CD4-positive, alpha-beta T cell treated with Interferon alpha-2 for 1 hour (primary cell): ENCODE results near the gene PPP4R4.
"Not testable (repeated sequence)": the region's sequence is repeated elsewhere in the genome, so short reads cannot be mapped to it uniquely, and the experiment has no call there.

Experiments
- DNase-seq, 2 donors: peaks; one replicate each; pipeline ENCODE4 v3.0.0-alpha.2; 2020 to 2022

Gene PPP4R4

DNA sequence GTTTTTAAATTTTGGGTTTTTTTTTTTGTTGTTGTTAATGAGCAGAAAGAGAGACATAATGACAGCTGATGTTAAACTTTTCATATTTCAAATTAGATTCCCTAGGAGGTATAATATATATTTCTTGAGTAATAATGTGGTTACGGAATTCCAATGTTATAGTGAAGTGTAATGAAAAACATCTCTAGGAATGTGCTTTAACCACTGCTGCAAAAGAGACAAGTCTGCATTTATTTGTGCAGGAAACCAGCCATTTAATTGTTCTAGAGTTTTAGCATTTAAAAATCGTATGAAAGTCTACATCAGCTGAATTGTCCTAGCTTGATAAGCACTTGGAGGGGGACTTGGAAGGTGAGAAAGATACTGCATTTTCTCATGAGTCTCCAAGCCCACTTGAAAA is 104.6 kb downstream of the PPP4R4 start:
- DNase-seq = no peak

DNA sequence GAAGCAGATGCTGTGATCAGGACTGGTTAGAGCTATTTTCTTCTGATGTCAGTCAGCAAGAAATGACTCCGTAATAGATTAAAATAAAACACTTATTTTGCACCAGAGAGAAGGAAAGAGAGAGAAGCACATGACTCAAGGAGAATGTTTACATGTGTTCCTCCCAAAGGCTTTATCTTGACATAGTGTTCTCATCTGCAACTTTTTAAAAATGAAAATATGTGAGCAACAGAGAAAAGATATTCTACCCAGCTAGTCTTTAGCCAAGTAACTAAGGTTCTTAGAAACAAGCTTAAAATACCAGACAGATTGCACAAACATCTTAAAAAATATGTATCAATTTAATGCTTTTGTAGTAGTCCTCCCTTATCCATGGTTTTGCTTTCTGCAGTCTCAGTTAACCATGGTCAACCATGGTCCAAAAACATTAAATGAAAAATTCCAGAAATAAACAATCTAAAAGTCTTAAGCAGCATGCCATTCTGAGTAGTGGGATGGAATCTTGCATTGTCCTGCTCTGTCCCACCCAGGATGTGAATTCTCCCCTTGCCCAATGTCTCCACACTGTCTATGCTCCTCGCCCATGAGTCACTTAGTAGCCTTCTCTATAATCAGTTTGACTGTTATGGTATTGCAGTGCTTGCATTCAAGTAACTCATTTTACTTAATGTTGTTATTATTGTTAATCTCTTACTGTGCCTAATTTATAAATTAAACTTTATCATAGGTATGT is 109.0 kb downstream of the PPP4R4 start:
- no peak for DNase-seq

DNA sequence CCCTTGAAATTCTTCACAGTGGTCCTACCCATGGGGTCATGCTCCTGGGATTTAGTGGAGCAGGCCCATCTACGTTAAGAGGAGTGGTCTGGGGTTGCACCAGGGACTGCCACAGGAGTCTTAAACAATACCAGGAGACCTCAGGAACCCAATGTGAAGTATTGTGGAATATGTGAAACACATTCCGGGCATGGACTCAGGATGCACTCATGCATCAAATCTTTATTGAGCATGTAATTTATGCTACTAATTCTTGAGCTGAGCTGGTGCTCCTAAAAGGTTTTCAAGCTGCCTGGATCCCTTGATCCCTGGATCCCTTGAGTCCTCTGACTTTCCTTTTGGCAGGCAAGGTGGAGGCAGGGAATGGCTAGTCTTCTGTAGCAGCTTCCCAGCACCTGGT is 110.1 kb downstream of the PPP4R4 start:
- DNase-seq = no peak

DNA sequence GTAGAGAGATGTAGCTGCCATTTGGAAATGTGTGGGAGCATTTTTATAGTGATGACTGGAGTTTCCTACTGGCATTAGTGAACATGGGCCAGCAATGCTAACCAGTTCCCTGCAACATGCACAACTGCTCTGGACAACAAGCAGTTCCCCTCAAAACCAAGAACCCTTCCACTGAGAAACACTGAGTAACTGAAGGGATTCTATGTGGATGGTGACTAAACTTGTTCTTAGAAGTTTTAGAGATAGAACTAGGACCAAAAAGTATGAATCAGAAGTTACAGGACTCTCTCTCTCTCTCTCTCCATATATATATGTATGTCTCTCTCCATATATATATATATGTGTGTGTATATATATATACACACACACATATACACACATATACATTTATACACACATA is 111.0 kb downstream of the PPP4R4 start:
- no peak for DNase-seq

DNA sequence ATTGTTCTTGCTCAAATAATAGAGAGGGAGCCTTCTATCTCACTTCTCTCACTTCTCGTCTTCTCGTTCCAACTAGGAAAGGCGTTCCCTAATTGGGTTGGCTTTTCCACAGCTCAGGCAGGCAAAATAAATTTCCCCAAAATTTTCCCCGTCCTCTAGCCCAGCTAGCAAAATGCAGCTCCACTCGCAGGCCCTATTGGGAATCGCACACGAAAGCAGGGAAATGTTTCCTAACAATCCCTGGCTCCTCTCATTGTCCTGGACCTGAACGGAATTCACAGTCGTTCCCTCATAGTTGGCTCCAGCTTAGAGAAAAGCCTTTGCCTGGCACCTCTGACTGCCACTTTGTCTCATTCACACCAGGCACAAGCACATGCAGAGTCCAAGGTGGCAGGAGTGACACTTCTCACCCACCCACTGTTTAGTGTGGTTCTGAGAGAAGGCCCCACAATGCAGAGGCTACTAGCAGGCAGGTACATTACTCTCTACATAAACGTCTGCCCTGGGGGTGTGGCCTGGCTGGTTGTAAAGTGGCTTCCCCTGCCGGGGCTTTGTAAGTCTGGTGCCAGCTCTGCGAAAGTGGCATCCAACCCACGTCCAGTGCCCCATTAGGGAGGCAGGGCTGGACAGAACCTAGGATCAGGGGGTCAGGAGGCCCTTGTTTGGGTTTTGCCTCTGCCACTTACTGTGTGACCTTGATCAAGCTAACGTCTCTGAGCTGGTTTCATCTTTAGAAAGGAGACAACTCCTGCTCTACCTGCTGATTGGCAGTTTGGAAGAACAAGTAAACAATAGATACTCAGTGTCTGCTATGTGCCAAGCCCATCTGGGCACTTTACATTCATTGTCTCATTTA is 114.7 kb downstream of the PPP4R4 start:
- DNase-seq = no peak

DNA sequence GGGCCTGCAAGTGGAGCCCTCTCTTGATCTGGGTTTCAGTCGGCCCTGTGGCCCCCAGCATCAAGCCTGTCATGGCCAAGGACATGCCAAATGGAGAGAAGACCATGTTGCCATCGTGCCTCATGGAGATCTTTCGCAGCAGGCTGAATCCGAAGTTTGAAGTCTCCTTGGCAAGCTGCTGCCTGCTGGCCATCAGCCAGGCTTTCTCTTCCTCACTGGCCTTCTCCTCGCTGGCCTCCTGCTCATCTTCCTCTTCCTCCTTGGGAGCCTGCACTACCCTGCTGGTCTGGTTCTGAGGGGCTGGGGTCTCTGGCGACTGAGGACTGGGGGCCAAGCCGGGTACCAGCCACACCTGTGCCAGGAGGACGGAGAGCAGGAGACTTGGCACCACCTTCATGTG is 116.1 kb downstream of the PPP4R4 start:
- DNase-seq = no peak

DNA sequence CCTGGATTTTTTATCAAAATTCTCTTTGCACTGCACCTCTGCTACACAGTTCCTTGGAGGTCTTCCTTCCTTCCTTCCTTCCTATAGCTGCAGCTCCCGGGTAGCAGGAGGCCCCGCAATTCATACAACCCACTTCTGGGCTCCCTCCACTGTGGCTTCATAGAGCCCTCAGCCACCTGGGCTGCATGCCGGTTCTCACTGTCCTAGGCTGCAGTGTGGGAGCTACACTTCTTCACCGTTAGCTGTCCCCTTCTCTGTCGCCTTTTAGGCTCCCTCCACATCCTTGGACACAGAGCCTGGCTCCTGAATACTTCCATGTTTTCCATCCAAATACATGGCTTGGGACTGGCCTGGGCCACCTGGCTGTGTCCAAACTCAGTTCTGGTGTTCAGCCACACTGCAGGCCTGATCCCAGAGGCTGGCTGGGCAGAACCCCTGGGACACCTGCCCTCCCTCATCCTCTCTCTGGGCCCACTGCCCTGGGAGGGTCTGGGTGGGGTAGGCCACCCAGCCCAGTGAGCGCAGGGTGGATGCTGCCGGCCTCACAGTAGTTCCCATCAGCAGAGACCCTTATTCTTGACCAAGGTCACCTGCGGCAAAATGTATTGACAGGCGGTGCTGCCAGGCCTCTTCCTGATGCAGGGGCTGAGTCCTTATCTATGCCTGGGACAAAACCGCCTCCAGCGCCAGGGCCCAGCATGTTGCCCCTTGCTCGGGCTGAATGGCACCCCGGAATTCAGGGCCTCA is 117.2 kb downstream of the PPP4R4 start:
- DNase-seq = no peak

DNA sequence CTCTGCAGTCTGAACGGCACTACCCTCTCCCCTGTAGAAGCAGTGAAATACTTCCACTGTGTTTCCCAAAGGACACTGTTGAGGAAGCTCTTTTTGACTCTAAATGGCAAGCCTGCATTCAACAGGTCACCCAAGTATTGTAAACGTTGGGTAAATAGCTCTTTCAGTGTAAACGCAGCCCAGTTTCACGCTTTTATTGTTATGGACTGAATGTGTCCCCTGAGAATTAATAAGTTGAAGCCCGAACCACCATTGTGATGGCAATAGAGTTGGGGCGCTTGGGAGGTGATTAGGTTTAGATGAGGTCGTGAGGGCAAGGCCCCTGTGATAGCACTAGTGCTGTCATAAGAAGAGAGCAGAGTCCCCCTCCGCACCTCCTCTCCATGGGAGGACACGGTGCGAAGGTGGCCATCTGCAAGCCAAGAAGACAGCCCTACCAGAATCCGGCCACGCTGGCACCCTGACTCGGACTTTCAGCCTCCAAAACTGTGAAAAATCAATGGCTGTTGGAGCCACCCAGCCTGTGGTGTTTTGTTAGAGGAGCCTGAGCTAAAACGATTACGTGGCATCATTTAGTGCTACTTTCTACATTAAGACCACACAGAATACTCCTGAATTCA is 117.9 kb downstream of the PPP4R4 start:
- DNase-seq = no peak

DNA sequence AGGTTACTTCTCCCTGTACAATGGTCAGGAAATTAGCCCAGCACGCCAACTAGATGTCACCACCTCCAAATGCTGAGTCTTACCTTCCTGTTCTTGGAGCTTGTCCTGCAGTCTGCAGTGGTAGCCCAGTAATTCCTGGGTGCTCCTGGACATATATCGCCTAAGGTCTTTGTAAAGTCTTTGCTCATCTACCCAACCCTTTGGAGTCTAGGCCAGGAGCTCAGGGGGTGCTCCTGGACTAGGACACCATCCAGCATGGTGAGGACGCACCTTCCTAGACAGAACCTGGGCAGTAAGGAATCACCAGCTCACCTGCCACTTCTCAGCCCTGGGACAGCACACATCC is 118.4 kb downstream of the PPP4R4 start:
- DNase-seq = no peak

DNA sequence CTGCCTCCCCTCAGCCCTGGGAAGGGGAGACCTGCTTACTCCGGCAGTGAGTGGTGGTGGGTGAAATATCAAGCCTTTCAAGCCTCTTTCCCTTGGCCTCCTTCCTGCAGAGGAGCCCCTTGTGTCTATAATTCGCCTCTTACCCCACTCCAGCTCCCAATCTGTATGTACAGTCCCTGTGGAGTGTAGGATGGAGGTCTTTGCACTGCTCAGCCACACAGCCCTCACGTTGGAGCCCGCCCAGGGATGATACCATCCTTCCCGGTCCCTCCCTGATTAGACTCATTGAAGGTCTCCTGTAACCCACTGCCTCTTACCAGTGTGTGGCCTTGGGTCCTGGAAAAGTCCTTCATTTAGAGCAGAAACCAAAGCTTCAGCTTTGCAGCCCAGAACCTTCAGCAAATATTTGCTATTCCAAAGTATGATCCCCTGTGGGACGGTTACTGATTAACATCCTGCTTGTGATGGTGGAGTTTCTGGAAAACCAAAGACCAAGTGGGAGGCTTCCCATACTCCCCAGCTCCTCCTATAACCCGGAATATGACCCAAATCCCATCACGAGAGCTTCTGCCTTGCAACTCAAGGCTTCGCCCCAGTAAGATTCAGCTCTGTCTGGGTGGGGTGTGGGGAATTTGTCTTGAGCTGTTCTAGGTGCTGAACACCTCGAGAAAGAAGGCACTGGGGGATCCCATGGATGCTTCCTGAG is 118.9 kb downstream of the PPP4R4 start, which contains the start of gene SERPINA10:
Gene SERPINA10 (minus strand): TSS at position 397 of the 706 bp plus-strand sequence. CDS start 2,675 bp downstream, outside the sequence.
- DNase-seq = no peak

DNA sequence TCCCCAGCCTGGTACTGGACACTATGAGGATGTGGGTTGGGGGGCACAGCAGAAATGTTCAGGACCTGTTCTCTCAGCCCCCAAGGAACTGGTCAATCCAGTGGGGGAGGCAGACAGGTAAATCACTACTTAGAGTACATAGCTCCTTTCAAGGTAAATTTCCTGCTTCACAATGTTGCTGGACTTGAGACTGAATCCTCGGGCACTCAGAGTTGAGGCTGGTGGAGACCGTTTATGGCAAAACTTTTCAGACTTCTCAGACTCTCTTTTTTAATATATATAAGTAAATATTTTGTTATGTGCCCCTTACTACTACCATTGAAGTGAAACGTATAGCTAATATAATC is 119.4 kb downstream of the PPP4R4 start:
- DNase-seq = no peak

DNA sequence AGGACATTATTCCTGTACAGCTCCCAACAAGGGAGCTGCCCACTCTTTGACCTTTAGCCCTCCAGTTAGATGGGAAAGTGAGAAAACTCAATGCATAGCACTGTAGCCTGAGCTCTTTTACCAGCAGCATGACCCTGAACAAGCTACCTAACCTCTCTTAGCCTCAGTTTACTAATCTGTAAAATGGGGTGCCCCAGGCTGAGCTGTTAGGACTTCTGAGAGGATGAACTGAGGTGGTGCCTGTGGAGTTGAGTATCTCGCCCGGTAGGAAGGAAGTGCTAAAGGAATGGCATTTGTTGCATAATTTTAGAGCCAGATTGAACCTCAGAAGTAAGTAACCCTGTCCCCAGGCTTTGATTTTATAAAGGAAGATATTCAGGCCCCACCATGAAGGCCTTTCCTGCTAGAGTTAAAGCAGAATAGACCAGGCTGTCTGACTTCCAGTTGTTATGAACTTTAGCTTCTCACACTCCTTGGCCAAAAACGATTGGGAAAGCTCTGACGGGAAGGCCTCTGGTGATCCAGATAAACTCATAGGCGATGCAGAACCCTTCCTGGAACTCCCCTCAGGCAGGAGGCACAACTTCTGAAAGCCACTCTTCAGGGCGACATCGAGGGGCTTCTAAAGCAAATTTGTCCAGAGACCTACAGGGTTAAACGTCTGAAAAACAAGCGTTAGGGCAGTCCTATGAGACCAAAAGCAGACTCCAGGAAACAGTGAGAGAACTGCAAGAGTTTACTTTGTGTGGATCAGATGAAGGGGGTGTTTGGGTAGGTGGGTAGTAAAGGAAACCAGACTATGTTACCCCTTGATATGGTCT is 121.4 kb downstream of the PPP4R4 start:
- DNase-seq = no peak

DNA sequence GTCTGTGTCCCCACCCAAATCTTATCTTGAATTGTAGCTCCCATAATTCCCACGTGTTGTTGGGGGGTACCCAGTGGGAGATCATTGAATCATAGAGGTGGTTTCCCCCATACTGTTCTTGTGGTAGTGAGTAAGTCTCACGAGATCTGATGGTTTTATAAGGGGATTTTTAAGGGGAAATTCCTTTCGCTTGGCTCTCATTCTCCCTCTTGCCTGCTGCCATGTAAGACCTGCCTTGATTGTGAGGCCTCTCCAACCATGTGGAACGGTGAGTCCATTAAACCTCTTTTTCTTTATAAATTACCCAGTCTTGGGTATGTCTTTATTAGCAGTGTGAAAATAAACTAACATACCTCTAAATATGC is 122.0 kb downstream of the PPP4R4 start:
- not testable (repeated sequence) for DNase-seq

DNA sequence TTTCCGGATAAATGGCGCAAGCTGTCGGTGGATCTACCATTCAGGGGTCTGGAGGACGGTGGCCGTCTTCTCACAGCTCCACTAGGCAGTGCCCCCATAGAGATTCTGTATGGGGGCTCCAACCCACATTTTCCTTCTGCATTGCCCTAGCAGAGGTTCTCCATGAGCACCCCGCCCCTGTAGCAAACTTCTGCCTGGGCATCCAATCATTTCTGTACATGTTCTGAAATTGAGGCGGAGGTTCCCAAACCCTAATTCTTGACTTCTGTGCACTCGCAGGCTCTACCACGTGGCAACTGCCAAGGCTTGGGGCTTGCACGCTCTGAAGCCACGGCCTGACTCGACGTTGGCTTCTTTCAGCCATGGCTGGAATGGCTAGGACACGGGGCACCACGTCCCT is 124.0 kb downstream of the PPP4R4 start:
- no peak for DNase-seq

DNA sequence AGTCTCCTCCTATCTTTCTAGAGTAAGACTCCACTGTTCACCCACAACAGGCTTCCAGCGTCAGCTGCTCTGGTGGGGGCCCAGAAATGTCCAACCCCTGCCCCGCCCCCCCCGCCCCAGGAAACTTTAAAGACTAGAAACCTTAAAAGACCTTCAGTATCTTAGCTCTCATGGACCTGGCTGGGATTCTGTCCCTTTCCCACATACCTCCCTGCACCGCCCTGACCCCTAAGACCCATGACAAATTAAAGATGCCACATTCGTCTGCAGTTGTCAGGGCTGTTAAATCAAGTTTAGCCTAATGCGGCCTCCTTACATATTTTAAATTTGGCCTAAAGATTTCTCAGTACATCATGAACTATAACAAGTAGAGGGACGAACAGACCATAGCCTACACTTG is 129.0 kb downstream of the PPP4R4 start:
- DNase-seq = no peak

DNA sequence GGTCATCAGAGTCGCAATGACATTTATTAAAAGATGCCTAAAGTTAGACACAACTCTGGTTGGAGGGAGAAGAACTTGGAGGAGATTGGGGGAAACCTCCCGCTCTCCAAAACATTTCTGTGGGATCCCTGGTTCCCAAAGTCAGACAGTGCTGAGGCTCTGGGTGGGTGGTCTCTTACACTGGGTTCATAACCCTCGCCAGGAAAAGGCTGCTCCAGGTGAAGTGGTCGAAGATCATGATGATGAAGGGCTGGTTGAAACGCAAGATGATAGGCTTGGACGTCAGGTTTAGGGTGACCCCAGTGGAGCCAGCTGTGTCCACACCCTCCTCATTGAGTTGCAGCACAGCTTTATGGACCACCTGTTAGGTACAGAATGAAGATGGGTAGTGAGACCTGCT is 130.1 kb downstream of the PPP4R4 start:
- DNase-seq = no peak

DNA sequence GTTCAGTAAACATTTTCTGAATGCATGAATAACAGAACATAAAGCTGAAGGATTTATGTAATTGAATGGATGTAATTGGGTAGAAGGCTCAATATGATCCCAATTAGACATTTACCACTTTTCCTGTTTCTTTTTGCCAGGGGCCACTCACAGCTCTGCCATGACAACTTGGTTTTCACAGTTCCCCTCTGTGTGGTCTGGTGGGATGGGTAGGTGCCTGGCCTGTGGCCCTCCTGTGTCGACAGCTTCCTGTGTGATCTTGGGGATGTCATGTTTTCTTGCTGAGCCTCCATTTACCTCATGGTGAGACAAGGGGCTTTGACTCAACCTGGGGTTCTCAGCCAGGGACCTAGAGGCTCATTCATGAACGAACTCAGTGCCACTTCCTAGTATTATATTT is 131.5 kb downstream of the PPP4R4 start:
- DNase-seq = no peak

DNA sequence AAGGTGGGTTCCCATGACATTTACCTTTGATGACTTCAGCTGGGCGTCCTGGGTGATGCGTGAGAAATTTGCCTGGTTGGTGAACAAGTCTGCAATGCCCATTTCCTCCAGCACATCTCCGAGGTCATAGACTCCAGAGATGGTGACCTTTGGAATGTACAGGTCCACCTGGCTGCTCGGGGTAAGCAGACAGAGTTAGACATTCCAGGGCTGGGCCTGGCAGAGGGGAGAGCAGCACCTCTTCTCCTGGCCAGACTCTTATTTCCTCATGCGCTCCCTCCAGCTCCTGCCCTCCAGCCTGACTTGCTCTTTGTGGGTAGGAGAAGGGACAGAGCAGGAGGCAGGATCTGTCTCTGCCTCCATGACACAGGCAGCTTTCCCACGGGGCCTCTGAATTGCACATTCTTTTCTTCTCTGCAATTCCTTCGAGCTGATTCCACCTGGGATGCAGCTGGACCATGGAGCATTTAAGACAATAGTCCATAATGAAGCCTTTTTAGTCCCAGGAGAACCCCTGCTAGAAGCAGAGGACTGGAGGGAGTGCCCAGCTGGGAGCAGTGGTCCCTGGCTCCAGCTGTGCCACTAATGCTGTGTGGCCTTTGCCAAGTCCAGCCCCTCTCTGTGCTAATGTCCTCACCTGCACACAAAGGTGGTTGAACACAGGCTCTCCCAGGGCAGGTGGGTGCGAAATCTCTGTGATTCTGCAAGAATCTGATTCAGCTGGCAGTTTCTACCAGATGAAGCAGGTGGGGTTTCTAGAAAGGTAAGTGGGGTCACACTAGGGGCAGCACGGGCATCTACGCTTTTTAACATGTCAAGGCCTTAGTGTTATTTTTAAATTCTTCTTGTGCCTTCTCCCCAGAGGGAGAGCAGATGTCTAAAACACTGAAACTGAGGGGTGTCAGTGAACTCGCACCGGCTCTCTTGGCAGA is 132.2 kb downstream of the PPP4R4 start:
- DNase-seq = no peak

DNA sequence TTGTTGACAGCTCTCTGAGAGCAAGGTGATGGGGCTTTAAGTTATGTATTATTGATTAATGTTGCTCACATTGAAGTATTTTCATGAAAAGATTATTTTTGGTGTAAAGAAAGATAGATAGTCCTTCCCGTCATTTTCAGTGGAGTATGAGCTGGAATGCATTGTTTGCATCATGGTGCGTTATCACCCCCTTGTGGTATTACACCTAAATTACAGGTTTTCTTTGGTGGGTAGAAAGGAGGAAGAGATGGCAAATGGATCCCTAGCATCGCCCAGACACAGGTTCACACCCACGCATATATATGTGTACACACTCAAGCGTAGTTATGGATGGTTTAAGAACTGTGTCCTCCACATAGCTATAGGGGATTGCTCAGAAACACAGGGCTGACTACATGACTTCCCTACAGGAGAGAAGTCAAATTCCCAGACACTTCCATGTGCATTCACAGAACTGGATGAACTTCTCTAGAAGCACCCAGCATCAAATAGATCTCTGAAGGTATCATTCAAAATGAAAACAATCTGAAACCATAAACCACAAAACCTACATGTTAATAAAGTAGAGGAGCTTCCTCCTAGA is 133.4 kb downstream of the PPP4R4 start:
- no peak for DNase-seq

DNA sequence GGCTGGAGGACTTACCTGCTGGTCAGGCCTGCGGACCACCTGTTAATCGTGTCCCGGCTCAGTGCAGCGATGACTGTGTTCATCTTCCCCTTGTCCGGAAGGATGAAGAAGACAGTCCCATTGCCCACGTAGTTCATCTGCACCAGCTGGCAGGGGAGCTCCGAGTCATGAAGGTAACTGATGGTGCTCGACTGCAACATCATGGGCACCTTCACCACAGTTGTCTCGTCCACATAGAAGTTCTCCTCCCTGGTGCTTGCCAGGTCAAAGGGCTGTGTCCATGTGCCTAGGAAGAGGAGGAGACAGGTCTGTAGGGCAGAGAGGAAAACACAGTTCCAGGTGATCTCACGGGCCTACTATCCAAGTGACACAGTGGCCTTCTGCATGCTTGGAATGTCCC is 135.6 kb downstream of the PPP4R4 start:
- DNase-seq = no peak
